ENCODE data around the gene HEPN1. TPM values are rescaled to one million over a fixed set of nuclear protein-coding genes. Genes with fewer than 3 reads are reported as not detected.

HEPN1 gene
- total RNA-seq, 2 donors from 2014 or later: not detected

DNA sequence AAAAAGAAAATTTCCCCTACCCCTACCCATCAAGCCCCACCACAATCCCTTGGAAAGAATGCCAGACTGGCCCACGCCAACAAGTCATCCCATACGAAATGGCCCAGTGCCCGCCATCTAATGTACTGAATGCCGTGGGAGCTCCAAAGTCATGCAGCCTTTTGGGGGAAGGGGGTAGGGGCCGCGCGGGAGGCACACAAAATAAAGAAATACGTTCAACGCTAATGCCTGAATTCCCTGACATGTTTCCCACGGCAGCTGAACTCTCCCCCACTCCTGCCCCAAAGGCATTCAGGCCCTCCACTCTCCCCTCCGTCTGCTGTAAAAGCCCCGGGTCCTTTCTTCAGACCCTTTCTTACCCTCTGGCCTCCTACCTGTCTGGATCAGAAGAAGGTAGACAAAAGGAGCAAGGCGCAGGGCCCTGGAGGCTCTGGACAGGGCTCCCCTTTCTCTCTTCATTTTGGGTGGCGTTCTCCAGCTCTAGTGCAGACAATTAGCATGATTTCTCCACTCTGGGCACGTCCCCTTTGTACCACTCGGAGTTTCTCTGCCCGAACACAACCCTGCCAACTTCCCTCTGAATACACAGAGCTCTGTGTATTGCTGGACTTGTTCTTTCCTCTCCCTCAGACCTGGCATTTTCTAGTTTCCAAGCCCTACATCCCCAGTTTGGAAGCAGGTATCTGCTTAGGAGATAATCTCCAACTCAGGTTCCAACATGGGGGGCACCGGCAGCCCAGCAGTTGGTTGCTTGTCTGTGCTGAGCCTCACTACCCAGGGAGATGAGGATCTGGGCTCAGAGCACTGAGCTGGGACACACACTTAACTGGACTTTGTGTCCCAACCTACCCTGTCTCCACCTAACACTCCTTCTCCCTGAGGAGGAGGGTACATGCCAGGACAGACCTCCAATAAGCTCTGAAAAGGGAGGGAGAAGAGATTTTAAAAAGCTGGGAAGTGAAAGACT is 16.8 kb downstream of the HEPN1 start, which contains the start of gene HEPACAM:
Gene HEPACAM (minus strand): TSS at position 500 of the 967 bp plus-strand sequence. CDS start 41 bp downstream, at position 459.
- no peaks in the 10 kb centered on the region for H3K4me1 ChIP-seq (replicated peaks)
- 77% methylated on average over 18 of the region's 18 CpGs for WGBS
- no peak within 1 kb of the TSS for H3K27ac ChIP-seq
- no peaks in the 10 kb centered on the region for H3K27me3 ChIP-seq (replicated peaks; ENCODE audit: insufficient read depth)
- DNase-seq (ENCODE audit: low spot score): no peak
- no peaks in the 10 kb centered on the region for H3K36me3 ChIP-seq
- intact Hi-C loops (cut with DNase I): no loop called here
- no peaks in the 10 kb centered on the region for H3K9me3 ChIP-seq
- no peak within 1 kb of the TSS for H3K4me3 ChIP-seq
- TF ChIP-seq POLR2A (IDR thresholded peaks at IDR 0.05) (no peak), POLR2AphosphoS5 (IDR thresholded peaks at IDR 0.05) (no peak)
- TF ChIP-seq, protein P1, sequence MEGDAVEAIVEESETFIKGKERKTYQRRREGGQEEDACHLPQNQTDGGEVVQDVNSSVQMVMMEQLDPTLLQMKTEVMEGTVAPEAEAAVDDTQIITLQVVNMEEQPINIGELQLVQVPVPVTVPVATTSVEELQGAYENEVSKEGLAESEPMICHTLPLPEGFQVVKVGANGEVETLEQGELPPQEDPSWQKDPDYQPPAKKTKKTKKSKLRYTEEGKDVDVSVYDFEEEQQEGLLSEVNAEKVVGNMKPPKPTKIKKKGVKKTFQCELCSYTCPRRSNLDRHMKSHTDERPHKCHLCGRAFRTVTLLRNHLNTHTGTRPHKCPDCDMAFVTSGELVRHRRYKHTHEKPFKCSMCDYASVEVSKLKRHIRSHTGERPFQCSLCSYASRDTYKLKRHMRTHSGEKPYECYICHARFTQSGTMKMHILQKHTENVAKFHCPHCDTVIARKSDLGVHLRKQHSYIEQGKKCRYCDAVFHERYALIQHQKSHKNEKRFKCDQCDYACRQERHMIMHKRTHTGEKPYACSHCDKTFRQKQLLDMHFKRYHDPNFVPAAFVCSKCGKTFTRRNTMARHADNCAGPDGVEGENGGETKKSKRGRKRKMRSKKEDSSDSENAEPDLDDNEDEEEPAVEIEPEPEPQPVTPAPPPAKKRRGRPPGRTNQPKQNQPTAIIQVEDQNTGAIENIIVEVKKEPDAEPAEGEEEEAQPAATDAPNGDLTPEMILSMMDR (IDR thresholded peaks at IDR 0.05): no peak

- no peaks in the 10 kb centered on the region for H3K9me3 ChIP-seq
- TF ChIP-seq POLR2A (IDR thresholded peaks at IDR 0.05): no peak
- TF ChIP-seq, protein P1 (IDR thresholded peaks at IDR 0.05): no peak
- no peaks in the 10 kb centered on the region for H3K27me3 ChIP-seq (replicated peaks; ENCODE audit: insufficient read depth)
- no peak for DNase-seq (ENCODE audit: low spot score)
- WGBS: 77% methylated on average over 3 of the region's 3 CpGs
- H3K36me3 ChIP-seq: no peaks in the 10 kb centered on the region
- no peaks in the 10 kb centered on the region for H3K4me1 ChIP-seq (replicated peaks)
- no peak overlapping the region for H3K27ac ChIP-seq
- intact Hi-C loops (cut with DNase I): no loop called here
- H3K4me3 ChIP-seq: no peak overlapping the region
Measured at GRCh38 chr11:124937336-124937935, 18.4 kb downstream of the HEPN1 start.

DNA sequence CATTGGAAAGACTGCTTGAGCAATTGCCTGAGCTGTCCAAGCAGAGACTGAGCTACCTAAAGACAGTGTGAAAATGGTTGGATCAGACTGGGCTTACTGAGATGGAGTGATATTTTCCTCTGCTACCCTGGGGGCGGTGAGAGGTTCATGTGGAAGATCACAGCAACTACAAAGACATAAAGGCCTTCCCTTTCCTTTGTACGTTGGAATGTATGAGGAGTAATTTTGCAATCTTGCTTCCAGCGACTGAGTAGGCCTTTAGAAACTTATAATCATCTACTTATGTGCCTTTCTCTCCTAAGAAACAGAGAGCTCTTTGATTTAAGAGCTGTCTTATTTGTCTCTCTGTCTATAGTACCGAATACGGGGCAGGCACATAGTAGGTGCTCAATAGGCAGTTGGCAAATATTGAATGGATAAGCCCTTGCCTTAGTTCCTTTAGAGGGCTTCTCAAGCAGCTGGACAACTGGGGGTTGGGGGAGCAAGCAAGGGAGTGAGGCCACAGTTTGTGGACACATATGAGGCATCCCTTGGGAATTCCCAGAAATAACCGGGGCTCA is 19.2 kb downstream of the HEPN1 start:
- intact Hi-C loops (cut with DNase I): no loop called here
- WGBS: 79% methylated on average over 6 of the region's 6 CpGs
- Histone ChIP-seq H3K36me3 (no peaks in the 10 kb centered on the region), H3K27ac (no peak overlapping the region), H3K27me3 (replicated peaks; ENCODE audit: insufficient read depth) (no peaks in the 10 kb centered on the region), H3K4me3 (no peak overlapping the region), H3K9me3 (no peaks in the 10 kb centered on the region), H3K4me1 (replicated peaks) (no peaks in the 10 kb centered on the region)
- no peak for TF ChIP-seq POLR2A (IDR thresholded peaks at IDR 0.05)
- TF ChIP-seq, protein P1 (IDR thresholded peaks at IDR 0.05): no peak
- no peak for TF ChIP-seq POLR2AphosphoS5 (IDR thresholded peaks at IDR 0.05)
- no peak for DNase-seq (ENCODE audit: low spot score)

DNA sequence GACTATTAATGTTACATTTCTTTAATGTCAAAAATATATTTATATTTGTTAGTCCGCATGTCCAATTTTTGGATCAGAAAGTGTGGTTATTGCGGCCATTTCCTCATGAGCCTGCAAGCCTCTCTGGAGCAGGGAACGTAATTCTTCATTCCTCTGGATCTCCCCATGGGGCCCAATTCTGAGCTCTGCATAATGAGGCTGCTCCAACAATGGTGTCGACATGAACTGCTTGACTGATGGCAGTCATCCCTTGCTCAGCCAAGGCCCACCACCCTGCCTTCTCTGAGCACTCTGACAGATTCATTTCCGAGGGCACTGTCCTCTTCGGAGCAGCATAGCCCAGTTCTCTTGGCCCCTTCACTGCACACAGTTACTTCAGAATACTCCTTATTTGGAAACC is 19.9 kb downstream of the HEPN1 start:
- Histone ChIP-seq H3K4me1 (replicated peaks) (no peaks in the 10 kb centered on the region), H3K27me3 (replicated peaks; ENCODE audit: insufficient read depth) (no peaks in the 10 kb centered on the region), H3K9me3 (no peaks in the 10 kb centered on the region), H3K4me3 (no peak overlapping the region), H3K27ac (no peak overlapping the region), H3K36me3 (no peaks in the 10 kb centered on the region)
- TF ChIP-seq POLR2A (IDR thresholded peaks at IDR 0.05): no peak
- TF ChIP-seq, protein P1 (IDR thresholded peaks at IDR 0.05): no peak
- no peak for TF ChIP-seq POLR2AphosphoS5 (IDR thresholded peaks at IDR 0.05)
- WGBS: 92% methylated on average over 6 of the region's 6 CpGs
- no peak for DNase-seq (ENCODE audit: low spot score)
- intact Hi-C loops (cut with DNase I): no loop called here

Measured in prostate gland (tissue), 2 donors.